GM18909 (cell line): ENCODE measurements around the gene MYBBP1A.
"Not testable (repeated sequence)": the region's sequence is repeated elsewhere in the genome, so short reads cannot be mapped to it uniquely, and the experiment has no call there.

Source experiments
- ATAC-seq: cut with Tn5 transposase; IDR thresholded peaks from one replicate; pipeline ENCODE4 v1.9.1; 2021; ENCODE audit warnings: mild to moderate bottlenecking; ENCODE audit not compliant: unreplicated experiment, poor library complexity

Gene MYBBP1A

GRCh38 chr17:4554997-4555799 is at the start of gene MYBBP1A:
Gene MYBBP1A (minus strand): TSS chr17:4555384. CDS start chr17:4555324, 60 bp downstream.
- peak; percentile 85 for ATAC-seq

GRCh38 chr17:4604736-4605135 is 49.6 kb upstream of the MYBBP1A start:
- not testable (repeated sequence) for ATAC-seq

- ATAC-seq = no peak
These were observed 49.0 kb upstream of the MYBBP1A start for GRCh38 chr17:4604111-4604644.

GRCh38 chr17:4602041-4602440 is 46.9 kb upstream of the MYBBP1A start:
- ATAC-seq = no peak

GRCh38 chr17:4601326-4601725 is 46.1 kb upstream of the MYBBP1A start:
- no peak for ATAC-seq

- no peak for ATAC-seq
These were observed 45.4 kb upstream of the MYBBP1A start for GRCh38 chr17:4600563-4600962.

GRCh38 chr17:4599505-4600281 is 44.5 kb upstream of the MYBBP1A start:
- ATAC-seq = no peak

- no peak for ATAC-seq
These were observed 43.8 kb upstream of the MYBBP1A start for GRCh38 chr17:4598776-4599504.

GRCh38 chr17:4597975-4598374 is 42.8 kb upstream of the MYBBP1A start:
- no peak for ATAC-seq

- ATAC-seq = no peak
These were observed 41.6 kb upstream of the MYBBP1A start for GRCh38 chr17:4596636-4597380.

- not testable (repeated sequence) for ATAC-seq
These were observed 40.6 kb upstream of the MYBBP1A start for GRCh38 chr17:4595685-4596342.

- no peak for ATAC-seq
These were observed 39.9 kb upstream of the MYBBP1A start for GRCh38 chr17:4594931-4595684.

- ATAC-seq = no peak
These were observed 39.2 kb upstream of the MYBBP1A start for GRCh38 chr17:4594406-4594805.

- ATAC-seq = no peak
These were observed 37.8 kb upstream of the MYBBP1A start for GRCh38 chr17:4593021-4593421.

GRCh38 chr17:4592240-4593005 is 37.2 kb upstream of the MYBBP1A start:
- ATAC-seq = no peak

- no peak for ATAC-seq
These were observed 36.3 kb upstream of the MYBBP1A start for GRCh38 chr17:4591529-4591928.

- no peak for ATAC-seq
These were observed 35.8 kb upstream of the MYBBP1A start for GRCh38 chr17:4590981-4591453.

- not testable (repeated sequence) for ATAC-seq
These were observed 34.9 kb upstream of the MYBBP1A start for GRCh38 chr17:4590042-4590441.
